NCI-H82 treated with DMSO at 0.1 percent for 48 hours (cell line): Measurements from ENCODE around the gene ATL2.
"Not testable (repeated sequence)": the region's sequence is repeated elsewhere in the genome, so short reads cannot be mapped to it uniquely, and the experiment has no call there.

Experiments
- DNase-seq: peaks from one replicate; lab custom pipeline; 2025; ENCODE audit not compliant: unreplicated experiment; lab: John Stamatoyannopoulos, UW

ATL2 gene

GRCh38 chr2:38330754-38331153 lies 46.3 kb downstream of the ATL2 start:
- no peak for DNase-seq

GRCh38 chr2:38327580-38327979 lies 49.5 kb downstream of the ATL2 start:
- DNase-seq, result no peak

GRCh38 chr2:38323623-38324022 lies 53.5 kb downstream of the ATL2 start:
- DNase-seq, result no peak

- DNase-seq, result no peak
These were observed 54.7 kb downstream of the ATL2 start for GRCh38 chr2:38322224-38322914.

GRCh38 chr2:38319240-38319639 lies 57.8 kb downstream of the ATL2 start:
- not testable (repeated sequence) for DNase-seq

- DNase-seq, result no peak
These were observed 59.3 kb downstream of the ATL2 start for GRCh38 chr2:38317725-38318124.

GRCh38 chr2:38315707-38316333 lies 61.3 kb downstream of the ATL2 start:
- DNase-seq, result peak; percentile 11

- no peak for DNase-seq
These were observed 68.3 kb downstream of the ATL2 start for GRCh38 chr2:38308821-38309220.

- no peak for DNase-seq
These were observed 74.9 kb downstream of the ATL2 start for GRCh38 chr2:38301969-38302702.

- no peak for DNase-seq
These were observed 75.6 kb downstream of the ATL2 start for GRCh38 chr2:38301340-38301968.

- DNase-seq, result no peak
These were observed 78.5 kb downstream of the ATL2 start for GRCh38 chr2:38298539-38298938.

- DNase-seq, result no peak
These were observed 80.8 kb downstream of the ATL2 start for GRCh38 chr2:38296197-38296780.

GRCh38 chr2:38294597-38294996 lies 82.5 kb downstream of the ATL2 start:
- DNase-seq, result no peak

GRCh38 chr2:38293152-38293865 lies 83.8 kb downstream of the ATL2 start:
- no peak for DNase-seq

- DNase-seq, result no peak
These were observed 86.7 kb downstream of the ATL2 start for GRCh38 chr2:38290332-38290731.

- no peak for DNase-seq
These were observed 92.1 kb downstream of the ATL2 start for GRCh38 chr2:38284971-38285370.

- DNase-seq, result no peak
These were observed 95.9 kb downstream of the ATL2 start for GRCh38 chr2:38281095-38281742.

- DNase-seq, result no peak
These were observed 97.9 kb downstream of the ATL2 start for GRCh38 chr2:38279201-38279600.

GRCh38 chr2:38278117-38278438 lies 99.0 kb downstream of the ATL2 start:
- not testable (repeated sequence) for DNase-seq
